ENCODE measurements around the gene VWA8. TPM values are rescaled to one million over a fixed set of nuclear protein-coding genes. Genes with fewer than 3 reads are reported as not detected.
A peak's percentile ranks its signal among the peaks of the same experiment; 100 is the strongest.

The VWA8 gene
- total and polyA plus RNA-seq, 4 donors = 4.7 to 26.3 (median 11.9) TPM

DNA sequence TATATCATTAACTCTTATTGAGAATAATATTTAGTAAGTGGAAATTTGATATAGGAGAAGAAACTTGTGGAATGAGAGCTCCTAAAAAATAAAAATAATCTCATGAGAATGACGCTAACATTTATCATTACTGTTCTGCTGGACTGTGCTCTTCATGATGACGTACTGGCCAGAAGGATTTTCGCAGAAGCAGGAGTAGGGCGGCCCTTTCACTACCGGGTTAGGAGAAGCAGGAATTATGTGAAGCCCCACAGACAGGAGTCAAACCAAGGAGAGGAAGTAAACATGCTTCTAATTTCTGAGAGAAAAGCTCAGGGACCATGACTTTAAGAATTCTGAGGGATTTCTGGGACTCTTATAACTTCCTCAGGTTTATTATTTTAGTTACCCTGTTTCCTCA is 195.1 kb downstream of the VWA8 start:
- Histone ChIP-seq H3K9ac (ENCODE audit: insufficient read depth in 1 of 2, low read length in 2 of 2) (no peak overlapping the region), H3K27me3 (ENCODE audit: control insufficient read depth in 3 of 3, insufficient read depth in 3 of 3, low read length in 2 of 3) (no peaks in the 10 kb centered on the region), H3K36me3 (ENCODE audit: control insufficient read depth in 4 of 4, insufficient read depth in 4 of 4, low read length in 4 of 4) (no peaks in the 10 kb centered on the region), H3K4me1 (ENCODE audit: control insufficient read depth in 5 of 5, insufficient read depth in 5 of 5, low read length in 5 of 5) (peaks cover 0 to 12% (median 2%) of the 10 kb centered on the region in 5 donors), H3K9me3 (ENCODE audit: control insufficient read depth in 4 of 4, insufficient read depth in 3 of 4, low read length in 3 of 4) (no peaks in the 10 kb centered on the region), H3K4me3 (no peak overlapping the region), H3K27ac (ENCODE audit: low read depth in 1 of 2, low read length in 1 of 2) (peak overlapping the region in 1 of 2 donors; percentile 23)
- WGBS, 2 donors = 81 to 85% methylated on average over 5 of the region's 5 CpGs
- ATAC-seq (ENCODE audit: insufficient read depth, low FRiP score) (no peak), DNase-seq (no peak)
- TF ChIP-seq, protein P1, sequence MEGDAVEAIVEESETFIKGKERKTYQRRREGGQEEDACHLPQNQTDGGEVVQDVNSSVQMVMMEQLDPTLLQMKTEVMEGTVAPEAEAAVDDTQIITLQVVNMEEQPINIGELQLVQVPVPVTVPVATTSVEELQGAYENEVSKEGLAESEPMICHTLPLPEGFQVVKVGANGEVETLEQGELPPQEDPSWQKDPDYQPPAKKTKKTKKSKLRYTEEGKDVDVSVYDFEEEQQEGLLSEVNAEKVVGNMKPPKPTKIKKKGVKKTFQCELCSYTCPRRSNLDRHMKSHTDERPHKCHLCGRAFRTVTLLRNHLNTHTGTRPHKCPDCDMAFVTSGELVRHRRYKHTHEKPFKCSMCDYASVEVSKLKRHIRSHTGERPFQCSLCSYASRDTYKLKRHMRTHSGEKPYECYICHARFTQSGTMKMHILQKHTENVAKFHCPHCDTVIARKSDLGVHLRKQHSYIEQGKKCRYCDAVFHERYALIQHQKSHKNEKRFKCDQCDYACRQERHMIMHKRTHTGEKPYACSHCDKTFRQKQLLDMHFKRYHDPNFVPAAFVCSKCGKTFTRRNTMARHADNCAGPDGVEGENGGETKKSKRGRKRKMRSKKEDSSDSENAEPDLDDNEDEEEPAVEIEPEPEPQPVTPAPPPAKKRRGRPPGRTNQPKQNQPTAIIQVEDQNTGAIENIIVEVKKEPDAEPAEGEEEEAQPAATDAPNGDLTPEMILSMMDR (IDR thresholded peaks at IDR 0.05; ENCODE audit: control extremely low read depth, extremely low read depth) = no peak

DNA sequence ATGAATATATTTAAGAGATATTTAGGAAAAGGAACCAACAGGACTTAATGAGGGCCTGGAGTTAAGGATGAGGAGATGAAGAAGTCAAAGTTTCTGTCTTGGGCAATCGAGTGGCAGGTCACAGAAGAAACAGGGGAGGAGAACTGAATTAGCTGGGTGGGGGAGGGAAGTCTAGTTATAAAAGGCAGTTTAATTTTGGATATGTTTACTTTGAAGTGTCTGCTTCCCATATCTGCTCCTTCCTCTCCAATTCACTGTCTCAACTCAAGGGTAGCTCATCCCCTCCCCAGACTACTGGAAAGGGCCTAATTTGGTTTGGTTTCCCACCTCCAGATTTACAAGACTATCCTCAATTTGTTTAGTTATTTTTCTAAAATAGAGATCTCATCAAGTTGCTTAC is 195.9 kb downstream of the VWA8 start:
- 52 to 55% methylated on average over 1 of the region's 1 CpG for WGBS, 2 donors
- no peak overlapping the region for H3K4me3 ChIP-seq
- ATAC-seq (ENCODE audit: insufficient read depth, low FRiP score) = no peak
- H3K4me1 ChIP-seq (ENCODE audit: control insufficient read depth in 5 of 5, insufficient read depth in 5 of 5, low read length in 5 of 5) = peaks cover 0 to 12% (median 2%) of the 10 kb centered on the region in 5 donors
- TF ChIP-seq, protein P1 (IDR thresholded peaks at IDR 0.05; ENCODE audit: control extremely low read depth, extremely low read depth) = no peak
- H3K36me3 ChIP-seq (ENCODE audit: control insufficient read depth in 4 of 4, insufficient read depth in 4 of 4, low read length in 4 of 4) = no peaks in the 10 kb centered on the region
- H3K9me3 ChIP-seq (ENCODE audit: control insufficient read depth in 4 of 4, insufficient read depth in 3 of 4, low read length in 3 of 4) = no peaks in the 10 kb centered on the region
- no peaks in the 10 kb centered on the region for H3K27me3 ChIP-seq (ENCODE audit: control insufficient read depth in 3 of 3, insufficient read depth in 3 of 3, low read length in 2 of 3)
- H3K27ac ChIP-seq (ENCODE audit: low read depth in 1 of 2, low read length in 1 of 2) = no peak overlapping the region
- H3K9ac ChIP-seq (ENCODE audit: insufficient read depth in 1 of 2, low read length in 2 of 2) = no peak overlapping the region
- peak in 1 of 3 donors; percentile 34 for DNase-seq

DNA sequence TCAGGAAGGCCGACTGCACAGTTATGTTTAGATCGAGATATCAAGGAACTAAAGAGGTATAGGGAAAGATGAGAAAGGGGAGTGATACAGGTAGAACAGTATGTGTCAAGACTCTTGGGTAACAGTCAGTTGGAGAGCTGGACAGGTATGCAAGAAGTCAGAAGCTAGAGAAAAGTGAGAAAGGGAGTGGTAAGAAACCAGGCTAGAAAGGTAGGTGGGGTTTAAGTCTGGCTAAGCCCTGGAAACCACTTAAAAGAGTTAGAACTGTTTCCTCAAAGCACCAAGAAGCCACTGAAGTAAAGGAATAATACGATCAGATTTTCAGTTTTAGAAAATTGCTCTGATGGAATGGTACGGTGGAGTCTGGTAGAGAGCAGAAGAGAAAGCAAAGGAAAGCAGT is 196.4 kb downstream of the VWA8 start:
- peaks cover 0 to under 1% (median 0%) of the 10 kb centered on the region in 4 donors for H3K36me3 ChIP-seq (ENCODE audit: control insufficient read depth in 4 of 4, insufficient read depth in 4 of 4, low read length in 4 of 4)
- no peak overlapping the region for H3K9ac ChIP-seq (ENCODE audit: insufficient read depth in 1 of 2, low read length in 2 of 2)
- no peaks in the 10 kb centered on the region for H3K9me3 ChIP-seq (ENCODE audit: control insufficient read depth in 4 of 4, insufficient read depth in 3 of 4, low read length in 3 of 4)
- H3K27me3 ChIP-seq (ENCODE audit: control insufficient read depth in 3 of 3, insufficient read depth in 3 of 3, low read length in 2 of 3) = no peaks in the 10 kb centered on the region
- no peak overlapping the region for H3K27ac ChIP-seq (ENCODE audit: low read depth in 1 of 2, low read length in 1 of 2)
- TF ChIP-seq, protein P1 (IDR thresholded peaks at IDR 0.05; ENCODE audit: control extremely low read depth, extremely low read depth) = no peak
- no peak for ATAC-seq (ENCODE audit: insufficient read depth, low FRiP score)
- no peak for DNase-seq
- no peak overlapping the region for H3K4me3 ChIP-seq
- H3K4me1 ChIP-seq (ENCODE audit: control insufficient read depth in 5 of 5, insufficient read depth in 5 of 5, low read length in 5 of 5) = peaks cover 0 to 12% (median 2%) of the 10 kb centered on the region in 5 donors
- WGBS, 2 donors = 92 to 96% methylated on average over 4 of the region's 4 CpGs

DNA sequence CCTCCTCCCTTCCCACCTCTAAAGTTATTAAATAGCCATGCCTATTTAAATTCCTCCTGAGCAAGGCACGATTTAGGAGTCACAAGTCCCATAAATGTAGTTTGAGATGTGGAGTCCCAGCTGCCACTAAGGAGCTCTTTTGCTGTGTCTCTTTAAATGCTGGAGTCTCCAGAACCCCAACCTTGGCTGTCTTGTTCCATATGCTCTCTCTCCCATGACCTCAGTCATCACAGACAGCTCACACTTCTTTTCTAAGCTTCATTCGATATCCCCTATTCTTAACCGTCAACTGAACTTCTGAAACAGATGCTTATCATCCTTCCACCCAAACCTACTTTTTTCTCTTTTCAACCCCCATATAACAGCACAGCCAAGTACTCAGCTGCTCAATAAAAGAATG is 197.1 kb downstream of the VWA8 start:
- no peak overlapping the region for H3K27ac ChIP-seq (ENCODE audit: low read depth in 1 of 2, low read length in 1 of 2)
- ATAC-seq (ENCODE audit: insufficient read depth, low FRiP score) = no peak
- TF ChIP-seq, protein P1 (IDR thresholded peaks at IDR 0.05; ENCODE audit: control extremely low read depth, extremely low read depth) = no peak
- H3K9me3 ChIP-seq (ENCODE audit: control insufficient read depth in 4 of 4, insufficient read depth in 3 of 4, low read length in 3 of 4) = no peaks in the 10 kb centered on the region
- H3K4me1 ChIP-seq (ENCODE audit: control insufficient read depth in 5 of 5, insufficient read depth in 5 of 5, low read length in 5 of 5) = peaks cover 0 to 12% (median 2%) of the 10 kb centered on the region in 5 donors
- peak in 2 of 3 donors; percentile 19 to 52 for DNase-seq
- H3K4me3 ChIP-seq = no peak overlapping the region
- peaks cover 0 to 3% (median 0%) of the 10 kb centered on the region in 4 donors for H3K36me3 ChIP-seq (ENCODE audit: control insufficient read depth in 4 of 4, insufficient read depth in 4 of 4, low read length in 4 of 4)
- WGBS, 2 donors = 68 to 82% methylated on average over 3 of the region's 3 CpGs
- H3K27me3 ChIP-seq (ENCODE audit: control insufficient read depth in 3 of 3, insufficient read depth in 3 of 3, low read length in 2 of 3) = no peaks in the 10 kb centered on the region
- no peak overlapping the region for H3K9ac ChIP-seq (ENCODE audit: insufficient read depth in 1 of 2, low read length in 2 of 2)

All from lung (tissue), 12 donors.